ENCODE data around the gene HOXC13.

The HOXC13 gene

GRCh38 chr12:53971129-53971528, 32.5 kb downstream of the HOXC13 start:
- no peak for DNase-seq

GRCh38 chr12:53971686-53972085, 33.1 kb downstream of the HOXC13 start:
- DNase-seq, result no peak

GRCh38 chr12:53972152-53972702, 33.6 kb downstream of the HOXC13 start:
- no peak for DNase-seq

DNA sequence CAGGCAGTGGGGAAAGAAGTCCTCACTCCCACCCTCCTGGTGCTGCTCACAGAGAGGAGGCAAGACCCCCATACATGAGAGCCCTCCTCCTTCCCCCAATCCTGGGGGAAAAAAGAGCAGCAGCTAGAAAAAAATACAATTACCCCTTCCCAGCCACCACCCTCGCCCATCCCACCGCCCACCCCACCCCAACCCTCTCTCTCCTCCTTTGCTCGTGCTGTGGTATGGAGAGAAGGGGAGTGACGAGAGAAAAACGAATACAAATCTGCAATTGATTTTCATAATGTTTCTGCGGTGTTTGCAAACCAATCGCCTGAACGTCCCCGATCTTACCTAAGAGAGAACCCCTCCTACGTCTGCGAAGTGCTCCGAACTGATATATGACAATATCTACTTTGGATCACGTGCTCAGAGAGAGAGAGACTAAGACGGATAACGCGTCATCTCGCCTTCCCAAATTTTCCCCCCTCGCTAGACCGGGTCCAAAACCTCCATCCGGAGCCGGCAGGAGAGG, 34.1 kb downstream of the HOXC13 start, which contains the start of gene HOXC11:
TSS of gene HOXC11 (plus strand) at position 405 of the 514 bp plus-strand sequence. CDS start 116 bp downstream, outside the sequence.
- no peak for DNase-seq

- no peak for DNase-seq
Measured at GRCh38 chr12:53973236-53974042, 34.8 kb downstream of the HOXC13 start.

GRCh38 chr12:53974084-53975063, 35.7 kb downstream of the HOXC13 start, which contains the start of gene HOTAIR:
Gene HOTAIR, minus strand, starts transcription at chr12:53974954.
- peak; percentile 19 for DNase-seq

DNA sequence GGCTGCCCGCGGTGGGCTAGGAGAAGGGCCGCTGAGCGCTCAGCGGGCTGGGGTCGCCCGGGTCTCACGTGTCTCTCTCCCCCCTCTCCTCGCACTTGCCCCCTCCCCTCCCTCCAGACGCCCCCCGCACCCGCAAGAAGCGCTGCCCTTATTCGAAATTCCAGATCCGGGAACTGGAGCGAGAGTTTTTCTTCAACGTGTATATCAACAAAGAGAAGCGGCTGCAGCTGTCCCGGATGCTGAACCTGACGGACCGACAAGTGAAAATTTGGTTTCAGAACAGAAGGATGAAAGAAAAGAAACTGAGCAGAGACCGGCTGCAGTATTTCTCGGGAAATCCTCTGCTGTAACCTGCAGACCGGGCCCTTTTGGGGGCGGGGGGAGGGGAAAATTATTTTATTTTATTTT, 36.4 kb downstream of the HOXC13 start:
- no peak for DNase-seq

GRCh38 chr12:53975479-53976152, 37.0 kb downstream of the HOXC13 start:
- DNase-seq, result no peak

DNA sequence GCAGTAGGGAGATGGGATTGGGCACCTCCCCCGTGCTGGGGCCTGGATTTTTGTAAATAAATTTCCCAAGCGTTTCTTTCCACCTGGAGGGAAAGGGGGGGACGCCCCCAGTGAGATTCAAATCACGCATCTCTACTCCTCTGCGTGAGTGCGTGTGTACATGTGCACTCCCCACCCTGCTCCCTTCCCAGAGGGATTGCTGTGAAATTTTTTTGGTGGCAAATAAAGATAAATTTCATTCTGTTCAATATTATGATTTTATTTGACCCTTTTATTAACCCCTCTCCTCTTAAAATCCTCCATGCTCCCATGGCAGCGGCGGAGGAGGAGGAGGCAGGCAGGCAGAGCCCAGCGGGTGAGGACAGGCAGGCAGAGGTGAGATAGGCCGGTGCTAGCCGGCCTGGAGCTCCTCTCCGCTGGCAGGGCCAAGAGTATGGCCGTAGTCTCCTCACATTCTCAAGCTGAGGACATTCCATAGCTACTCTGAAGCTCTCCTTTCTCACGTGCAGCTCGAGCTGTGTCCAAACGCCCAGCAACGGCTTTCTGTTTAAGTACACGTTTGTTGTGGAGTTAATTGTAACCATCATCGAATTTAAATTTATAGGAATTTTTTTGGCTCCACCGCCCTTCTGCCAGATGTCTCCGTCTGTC, 37.7 kb downstream of the HOXC13 start:
- DNase-seq, result no peak

- no peak for DNase-seq
Measured at GRCh38 chr12:53976823-53977595, 38.4 kb downstream of the HOXC13 start.

DNA sequence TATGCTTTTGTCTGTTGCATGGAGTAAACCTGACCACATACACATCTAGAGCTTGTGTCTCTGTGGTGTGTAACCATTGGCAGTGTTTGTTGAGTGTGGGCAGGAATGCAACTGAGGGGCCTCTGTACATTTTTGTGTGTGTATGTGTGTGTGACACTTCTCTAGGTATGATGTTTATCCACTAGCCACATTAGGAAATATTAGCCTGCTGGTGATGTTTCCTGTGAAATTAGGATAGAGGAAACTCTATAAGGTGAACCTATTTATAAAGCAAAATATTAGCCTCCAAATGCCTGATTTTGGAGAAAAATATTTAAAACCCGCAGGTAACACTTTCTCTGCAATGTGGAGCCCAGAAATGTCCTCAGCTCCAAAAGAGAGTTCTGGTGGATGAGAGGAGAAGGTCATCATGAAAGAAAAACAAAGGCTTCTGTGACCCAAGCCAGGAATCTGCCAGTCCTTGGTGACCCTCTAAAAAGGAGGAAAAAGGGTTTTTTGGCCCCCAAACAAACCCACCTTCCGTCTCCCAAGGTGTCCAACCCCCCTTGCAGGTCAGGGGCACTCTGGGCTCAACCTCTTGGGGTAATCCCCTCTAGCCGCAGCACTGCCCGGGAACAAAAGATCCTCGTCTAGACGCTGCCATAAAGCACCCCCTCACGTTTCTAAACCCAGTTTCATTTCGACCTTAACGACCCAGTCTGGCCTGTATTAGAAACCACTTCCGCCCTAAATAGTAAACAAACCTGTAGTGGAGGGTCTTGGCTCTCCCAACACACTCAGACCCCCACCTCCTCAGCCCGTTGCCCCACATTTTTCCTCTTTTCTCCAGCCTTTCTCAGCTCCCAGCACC, 39.2 kb downstream of the HOXC13 start:
- no peak for DNase-seq

DNA sequence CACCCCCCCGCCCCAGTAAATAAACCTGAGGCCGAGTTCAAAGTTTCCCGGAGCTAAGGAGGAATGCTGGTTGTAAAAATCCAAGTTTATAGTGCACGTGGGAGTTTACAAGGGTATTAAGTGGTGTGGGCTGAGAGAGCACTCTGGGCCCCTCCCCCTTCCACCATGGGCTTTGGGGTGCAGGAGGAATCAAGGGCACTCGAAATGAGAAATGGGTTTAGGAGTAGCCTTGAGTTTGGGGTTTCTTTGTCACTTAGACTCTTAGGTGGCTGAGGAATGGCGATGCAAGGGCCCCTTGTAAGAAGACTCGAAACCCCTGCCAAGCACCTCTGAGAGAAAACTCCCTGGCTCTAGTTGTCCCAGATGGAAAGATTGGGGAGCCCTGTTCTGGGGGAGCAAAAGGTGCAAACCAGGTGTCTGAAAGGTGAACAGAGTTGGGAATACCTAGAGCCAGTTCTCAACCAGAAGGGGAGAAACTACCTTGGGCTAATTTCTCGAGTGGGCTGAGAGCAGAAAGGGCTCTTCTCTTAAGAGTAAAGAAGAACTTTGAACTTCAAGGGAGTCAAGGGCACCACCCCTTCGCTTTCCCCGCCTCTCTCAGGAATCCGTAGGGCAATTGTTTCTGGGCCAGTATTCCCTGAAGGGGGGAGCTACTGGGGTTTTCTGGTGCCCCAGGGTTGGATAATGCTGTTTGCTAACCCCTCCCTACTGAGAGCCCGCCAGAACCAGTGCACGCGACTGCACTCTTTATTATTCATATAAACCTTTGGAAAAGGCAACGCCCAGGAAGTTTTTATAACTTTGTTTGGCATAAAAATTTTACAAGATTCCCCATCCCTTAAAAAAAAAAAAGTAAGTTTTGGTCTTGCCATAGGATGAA, 40.1 kb downstream of the HOXC13 start:
- DNase-seq, result no peak

GRCh38 chr12:53980104-53980801, 41.6 kb downstream of the HOXC13 start:
- no peak for DNase-seq

GRCh38 chr12:53980802-53981496, 42.3 kb downstream of the HOXC13 start:
- DNase-seq, result no peak

GRCh38 chr12:53981634-53982565, 43.3 kb downstream of the HOXC13 start:
- no peak for DNase-seq

All from suppressor macrophage treated with lipopolysaccharide for 4 hours (primary cell).